ENCODE data around the gene GFAP. TPM values are rescaled to one million over a fixed set of nuclear protein-coding genes. Genes with fewer than 3 reads are reported as not detected.

GFAP gene
- total RNA-seq, 1 experiment from 2014 or later = 1.6 TPM

DNA sequence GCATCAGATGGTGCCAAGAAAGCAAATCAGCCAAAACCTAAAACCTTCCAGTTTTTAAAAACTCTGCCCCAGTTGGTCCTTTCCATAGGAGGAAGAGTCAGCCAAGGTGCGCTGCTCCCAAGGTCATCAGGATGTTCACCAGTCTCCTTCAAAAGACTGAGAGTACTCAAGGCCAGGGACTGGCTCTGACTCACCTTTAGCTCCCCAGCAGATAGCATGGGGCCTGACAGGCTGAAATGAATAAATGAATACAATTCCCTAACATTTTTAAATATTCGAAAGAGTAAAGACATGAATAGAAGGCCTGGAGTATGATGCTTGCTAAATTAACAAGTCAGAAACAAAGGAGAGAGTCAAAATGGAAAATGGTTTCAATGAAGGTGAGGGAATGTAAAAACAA, 35.2 kb downstream of the GFAP start:
- CTCF ChIA-PET = interaction anchor here (3.0 kb wide), 1 partner anchor 101 kb away, joined by 32 read pairs; no protein-coding TSS in a partner anchor
- TF ChIP-seq, protein P1, sequence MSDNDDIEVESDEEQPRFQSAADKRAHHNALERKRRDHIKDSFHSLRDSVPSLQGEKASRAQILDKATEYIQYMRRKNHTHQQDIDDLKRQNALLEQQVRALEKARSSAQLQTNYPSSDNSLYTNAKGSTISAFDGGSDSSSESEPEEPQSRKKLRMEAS (CRISPR knock-in tag; IDR thresholded peaks at IDR 0.05) = no peak
- no peak for TF ChIP-seq USF2 (CRISPR knock-in tag; IDR thresholded peaks at IDR 0.05)
- no peak for TF ChIP-seq SMAD4 (CRISPR knock-in tag; IDR thresholded peaks at IDR 0.05)
- no peak overlapping the region for H3K27ac Mint-ChIP-seq
- ATAC-seq (no peak), DNase-seq (ENCODE audit: low spot score) (no peak)
- H3K9me3 Mint-ChIP-seq = no peaks in the 10 kb centered on the region
- POLR2A ChIA-PET = no interaction called here
- H3K36me3 Mint-ChIP-seq = peaks cover 76% of the 10 kb centered on the region
- H3K4me3 Mint-ChIP-seq = no peak overlapping the region
- no peaks in the 10 kb centered on the region for H3K27me3 Mint-ChIP-seq (ENCODE audit: low read depth)
- no peaks in the 10 kb centered on the region for H3K4me1 Mint-ChIP-seq

DNA sequence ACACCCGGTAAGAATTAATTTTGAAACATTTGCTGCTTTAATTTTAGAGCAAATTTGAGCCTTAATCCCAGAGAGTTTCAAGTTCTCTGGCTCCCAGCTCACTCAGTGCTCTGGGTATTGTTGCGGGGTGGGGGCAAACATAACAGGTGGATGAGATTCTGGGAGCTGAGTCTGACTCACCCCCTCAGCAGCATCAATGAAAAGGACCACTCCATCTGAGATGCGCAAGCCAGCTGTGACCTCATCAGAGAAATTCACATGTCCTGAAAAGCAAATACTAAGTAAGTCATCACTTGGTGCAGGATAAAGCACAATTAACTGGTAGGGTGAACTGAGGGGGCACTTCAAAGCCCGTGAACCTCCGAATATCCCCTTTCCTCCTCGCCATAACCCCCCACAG, 35.9 kb downstream of the GFAP start:
- H3K27me3 Mint-ChIP-seq (ENCODE audit: low read depth) = no peaks in the 10 kb centered on the region
- no peak overlapping the region for H3K27ac Mint-ChIP-seq
- H3K9me3 Mint-ChIP-seq = no peaks in the 10 kb centered on the region
- ATAC-seq = no peak
- H3K4me1 Mint-ChIP-seq = no peaks in the 10 kb centered on the region
- peaks cover 71% of the 10 kb centered on the region for H3K36me3 Mint-ChIP-seq
- TF ChIP-seq SOX15 (CRISPR knock-in tag; IDR thresholded peaks at IDR 0.05) = no peak
- no peak for TF ChIP-seq EMX1 (CRISPR knock-in tag; IDR thresholded peaks at IDR 0.05)
- TF ChIP-seq KAT7 (CRISPR knock-in tag; IDR thresholded peaks at IDR 0.05; ENCODE audit: borderline replicate concordance) = no peak
- TF ChIP-seq NFYB (CRISPR knock-in tag; conservative IDR thresholded peaks at IDR 0.05; ENCODE audit: low read depth) = no peak
- TF ChIP-seq ATF1 (CRISPR knock-in tag; IDR thresholded peaks at IDR 0.05) = no peak
- TF ChIP-seq, protein P2, sequence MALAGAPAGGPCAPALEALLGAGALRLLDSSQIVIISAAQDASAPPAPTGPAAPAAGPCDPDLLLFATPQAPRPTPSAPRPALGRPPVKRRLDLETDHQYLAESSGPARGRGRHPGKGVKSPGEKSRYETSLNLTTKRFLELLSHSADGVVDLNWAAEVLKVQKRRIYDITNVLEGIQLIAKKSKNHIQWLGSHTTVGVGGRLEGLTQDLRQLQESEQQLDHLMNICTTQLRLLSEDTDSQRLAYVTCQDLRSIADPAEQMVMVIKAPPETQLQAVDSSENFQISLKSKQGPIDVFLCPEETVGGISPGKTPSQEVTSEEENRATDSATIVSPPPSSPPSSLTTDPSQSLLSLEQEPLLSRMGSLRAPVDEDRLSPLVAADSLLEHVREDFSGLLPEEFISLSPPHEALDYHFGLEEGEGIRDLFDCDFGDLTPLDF (CRISPR knock-in tag; IDR thresholded peaks at IDR 0.05) = no peak
- TF ChIP-seq, protein P3, sequence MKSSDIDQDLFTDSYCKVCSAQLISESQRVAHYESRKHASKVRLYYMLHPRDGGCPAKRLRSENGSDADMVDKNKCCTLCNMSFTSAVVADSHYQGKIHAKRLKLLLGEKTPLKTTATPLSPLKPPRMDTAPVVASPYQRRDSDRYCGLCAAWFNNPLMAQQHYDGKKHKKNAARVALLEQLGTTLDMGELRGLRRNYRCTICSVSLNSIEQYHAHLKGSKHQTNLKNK (CRISPR knock-in tag; IDR thresholded peaks at IDR 0.05) = no peak
- TF ChIP-seq, protein P4, sequence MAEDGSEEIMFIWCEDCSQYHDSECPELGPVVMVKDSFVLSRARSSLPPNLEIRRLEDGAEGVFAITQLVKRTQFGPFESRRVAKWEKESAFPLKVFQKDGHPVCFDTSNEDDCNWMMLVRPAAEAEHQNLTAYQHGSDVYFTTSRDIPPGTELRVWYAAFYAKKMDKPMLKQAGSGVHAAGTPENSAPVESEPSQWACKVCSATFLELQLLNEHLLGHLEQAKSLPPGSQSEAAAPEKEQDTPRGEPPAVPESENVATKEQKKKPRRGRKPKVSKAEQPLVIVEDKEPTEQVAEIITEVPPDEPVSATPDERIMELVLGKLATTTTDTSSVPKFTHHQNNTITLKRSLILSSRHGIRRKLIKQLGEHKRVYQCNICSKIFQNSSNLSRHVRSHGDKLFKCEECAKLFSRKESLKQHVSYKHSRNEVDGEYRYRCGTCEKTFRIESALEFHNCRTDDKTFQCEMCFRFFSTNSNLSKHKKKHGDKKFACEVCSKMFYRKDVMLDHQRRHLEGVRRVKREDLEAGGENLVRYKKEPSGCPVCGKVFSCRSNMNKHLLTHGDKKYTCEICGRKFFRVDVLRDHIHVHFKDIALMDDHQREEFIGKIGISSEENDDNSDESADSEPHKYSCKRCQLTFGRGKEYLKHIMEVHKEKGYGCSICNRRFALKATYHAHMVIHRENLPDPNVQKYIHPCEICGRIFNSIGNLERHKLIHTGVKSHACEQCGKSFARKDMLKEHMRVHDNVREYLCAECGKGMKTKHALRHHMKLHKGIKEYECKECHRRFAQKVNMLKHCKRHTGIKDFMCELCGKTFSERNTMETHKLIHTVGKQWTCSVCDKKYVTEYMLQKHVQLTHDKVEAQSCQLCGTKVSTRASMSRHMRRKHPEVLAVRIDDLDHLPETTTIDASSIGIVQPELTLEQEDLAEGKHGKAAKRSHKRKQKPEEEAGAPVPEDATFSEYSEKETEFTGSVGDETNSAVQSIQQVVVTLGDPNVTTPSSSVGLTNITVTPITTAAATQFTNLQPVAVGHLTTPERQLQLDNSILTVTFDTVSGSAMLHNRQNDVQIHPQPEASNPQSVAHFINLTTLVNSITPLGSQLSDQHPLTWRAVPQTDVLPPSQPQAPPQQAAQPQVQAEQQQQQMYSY (CRISPR knock-in tag; IDR thresholded peaks at IDR 0.05) = no peak
- no peak for DNase-seq (ENCODE audit: low spot score)
- ChIA-PET CTCF (interaction anchor here (0.5 to 3.0 kb wide), 18 partner anchors 8 to 440 kb away, joined by 3 to 32 read pairs (median 4); partner anchors contain the start of genes ACBD4 and EFTUD2), POLR2A (no interaction called here)
- H3K4me3 Mint-ChIP-seq = no peak overlapping the region

DNA sequence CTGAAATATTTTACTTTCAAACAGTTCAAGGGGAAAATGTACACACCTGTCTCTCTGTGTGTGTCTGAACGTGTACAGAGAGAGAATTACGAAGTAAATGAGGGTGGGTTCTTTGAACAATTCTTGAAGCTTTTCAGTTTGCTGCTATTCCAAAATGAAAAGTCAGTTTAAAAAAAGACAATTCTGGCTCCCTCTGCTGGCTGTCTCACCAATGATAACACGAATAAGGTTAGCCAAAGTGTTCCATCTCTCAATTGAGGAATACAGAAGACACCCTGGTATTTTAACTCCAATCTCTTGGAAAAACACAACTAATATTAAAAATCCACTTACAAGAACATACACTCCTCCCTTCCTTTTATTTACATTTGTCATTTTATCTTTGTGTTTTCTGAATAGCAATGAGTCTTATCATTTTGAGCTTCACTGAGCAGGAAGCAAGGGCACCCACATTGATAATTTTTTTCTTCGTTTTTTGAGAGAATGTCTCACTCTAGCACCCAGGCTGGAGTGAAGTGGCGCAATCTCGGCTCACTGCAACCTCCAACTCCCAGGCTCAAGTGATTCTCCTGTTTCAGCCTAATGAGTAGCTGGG, 36.6 kb downstream of the GFAP start:
- no peak for ATAC-seq
- DNase-seq (ENCODE audit: low spot score) = no peak
- Mint-ChIP-seq H3K36me3 (peaks cover 71% of the 10 kb centered on the region), H3K27ac (no peak overlapping the region), H3K4me3 (no peak overlapping the region), H3K4me1 (no peaks in the 10 kb centered on the region), H3K9me3 (no peaks in the 10 kb centered on the region), H3K27me3 (ENCODE audit: low read depth) (no peaks in the 10 kb centered on the region)
- ChIA-PET CTCF (interaction anchor here (0.5 to 3.0 kb wide), 28 partner anchors 9 to 439 kb away, joined by 3 to 32 read pairs (median 4); partner anchors contain the start of genes ACBD4 and EFTUD2), POLR2A (interaction anchor here (0.7 kb wide), 1 partner anchor 103 kb away, joined by 4 read pairs; no protein-coding TSS in a partner anchor)
- TF ChIP-seq CREM (CRISPR knock-in tag; IDR thresholded peaks at IDR 0.05) = no peak
- no peak for TF ChIP-seq ATF3 (CRISPR knock-in tag; conservative IDR thresholded peaks at IDR 0.05)
- TF ChIP-seq CREB1 (CRISPR knock-in tag; IDR thresholded peaks at IDR 0.05) = no peak
- TF ChIP-seq PRRX2 (CRISPR knock-in tag; IDR thresholded peaks at IDR 0.05) = no peak
- TF ChIP-seq, protein P5, sequence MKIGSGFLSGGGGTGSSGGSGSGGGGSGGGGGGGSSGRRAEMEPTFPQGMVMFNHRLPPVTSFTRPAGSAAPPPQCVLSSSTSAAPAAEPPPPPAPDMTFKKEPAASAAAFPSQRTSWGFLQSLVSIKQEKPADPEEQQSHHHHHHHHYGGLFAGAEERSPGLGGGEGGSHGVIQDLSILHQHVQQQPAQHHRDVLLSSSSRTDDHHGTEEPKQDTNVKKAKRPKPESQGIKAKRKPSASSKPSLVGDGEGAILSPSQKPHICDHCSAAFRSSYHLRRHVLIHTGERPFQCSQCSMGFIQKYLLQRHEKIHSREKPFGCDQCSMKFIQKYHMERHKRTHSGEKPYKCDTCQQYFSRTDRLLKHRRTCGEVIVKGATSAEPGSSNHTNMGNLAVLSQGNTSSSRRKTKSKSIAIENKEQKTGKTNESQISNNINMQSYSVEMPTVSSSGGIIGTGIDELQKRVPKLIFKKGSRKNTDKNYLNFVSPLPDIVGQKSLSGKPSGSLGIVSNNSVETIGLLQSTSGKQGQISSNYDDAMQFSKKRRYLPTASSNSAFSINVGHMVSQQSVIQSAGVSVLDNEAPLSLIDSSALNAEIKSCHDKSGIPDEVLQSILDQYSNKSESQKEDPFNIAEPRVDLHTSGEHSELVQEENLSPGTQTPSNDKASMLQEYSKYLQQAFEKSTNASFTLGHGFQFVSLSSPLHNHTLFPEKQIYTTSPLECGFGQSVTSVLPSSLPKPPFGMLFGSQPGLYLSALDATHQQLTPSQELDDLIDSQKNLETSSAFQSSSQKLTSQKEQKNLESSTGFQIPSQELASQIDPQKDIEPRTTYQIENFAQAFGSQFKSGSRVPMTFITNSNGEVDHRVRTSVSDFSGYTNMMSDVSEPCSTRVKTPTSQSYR (CRISPR knock-in tag; IDR thresholded peaks at IDR 0.05) = no peak
- no peak for TF ChIP-seq USF2 (CRISPR knock-in tag; IDR thresholded peaks at IDR 0.05)
- TF ChIP-seq GABPB1 (CRISPR knock-in tag; IDR thresholded peaks at IDR 0.05) = no peak
- TF ChIP-seq RORB (CRISPR knock-in tag; IDR thresholded peaks at IDR 0.05) = no peak
- no peak for TF ChIP-seq NFE2L1 (CRISPR knock-in tag; IDR thresholded peaks at IDR 0.05)
- no peak for TF ChIP-seq ZNF671 (CRISPR knock-in tag; IDR thresholded peaks at IDR 0.05)
- TF ChIP-seq TP53 (CRISPR knock-in tag; IDR thresholded peaks at IDR 0.05) = no peak
